Thyroid gland (tissue), 4 donors: ENCODE results near the gene PRSS23.

Experiments
- POLR2A ChIP-seq, 2 donors: fragments of 450-650 bp; IDR thresholded peaks; one replicate each; pipeline ENCODE4 v1.6.1; 2017; ENCODE audit warnings: antibody characterized with exemption in 2 of 2, mild to moderate bottlenecking in 2 of 2, moderate library complexity in 1 of 2
- TF ChIP-seq, protein P1 (sequence below), 6 experiments: fragments of 200-600 bp in 3 of 6; fragments of 450-650 bp in 3 of 6; sonication (generic) in 3 of 6; IDR thresholded peaks; one replicate each; pipeline ENCODE4 v1.5.1; 2016 to 2019; ENCODE audit warnings: antibody characterized with exemption in 6 of 6, mild to moderate bottlenecking in 2 of 6, inconsistent platforms in 1 of 6, moderate library complexity in 1 of 6

DNA sequence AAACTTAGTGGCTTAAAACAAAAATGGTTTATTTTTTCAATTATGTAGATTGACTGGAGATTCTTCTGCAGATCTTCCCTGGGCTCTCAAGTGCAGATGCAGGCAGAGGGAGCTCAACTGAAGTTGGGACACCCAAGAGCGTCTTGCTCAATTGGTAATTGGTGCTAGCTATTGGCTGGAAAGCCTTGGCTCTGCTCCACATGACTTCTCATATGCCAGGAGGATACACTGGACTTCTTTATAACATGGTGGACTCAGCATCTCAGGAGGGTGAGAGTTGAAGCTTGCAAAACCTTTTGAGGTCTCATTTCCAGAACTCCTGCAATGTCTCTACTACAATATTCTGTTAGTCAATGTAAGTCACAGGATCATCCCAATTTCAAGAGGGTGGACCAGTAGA, 42.2 kb upstream of the PRSS23 start:
- TF ChIP-seq, protein P1, sequence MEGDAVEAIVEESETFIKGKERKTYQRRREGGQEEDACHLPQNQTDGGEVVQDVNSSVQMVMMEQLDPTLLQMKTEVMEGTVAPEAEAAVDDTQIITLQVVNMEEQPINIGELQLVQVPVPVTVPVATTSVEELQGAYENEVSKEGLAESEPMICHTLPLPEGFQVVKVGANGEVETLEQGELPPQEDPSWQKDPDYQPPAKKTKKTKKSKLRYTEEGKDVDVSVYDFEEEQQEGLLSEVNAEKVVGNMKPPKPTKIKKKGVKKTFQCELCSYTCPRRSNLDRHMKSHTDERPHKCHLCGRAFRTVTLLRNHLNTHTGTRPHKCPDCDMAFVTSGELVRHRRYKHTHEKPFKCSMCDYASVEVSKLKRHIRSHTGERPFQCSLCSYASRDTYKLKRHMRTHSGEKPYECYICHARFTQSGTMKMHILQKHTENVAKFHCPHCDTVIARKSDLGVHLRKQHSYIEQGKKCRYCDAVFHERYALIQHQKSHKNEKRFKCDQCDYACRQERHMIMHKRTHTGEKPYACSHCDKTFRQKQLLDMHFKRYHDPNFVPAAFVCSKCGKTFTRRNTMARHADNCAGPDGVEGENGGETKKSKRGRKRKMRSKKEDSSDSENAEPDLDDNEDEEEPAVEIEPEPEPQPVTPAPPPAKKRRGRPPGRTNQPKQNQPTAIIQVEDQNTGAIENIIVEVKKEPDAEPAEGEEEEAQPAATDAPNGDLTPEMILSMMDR (IDR thresholded peaks at IDR 0.05) = no peak
- TF ChIP-seq POLR2A (IDR thresholded peaks at IDR 0.05) = no peak
